Lung microvascular endothelial cell (primary cell): ENCODE results near the gene MCF2L. TPM values are rescaled to one million over a fixed set of nuclear protein-coding genes. Genes with fewer than 3 reads are reported as not detected.
"Not testable (repeated sequence)": the region's sequence is repeated elsewhere in the genome, so short reads cannot be mapped to it uniquely, and the experiment has no call there.

Source experiments
- DNase-seq, 2 donors: peaks; one replicate each; pipeline versions ENCODE4 v3.0.0 to v3.0.0-alpha.2; 2010; ENCODE audit warnings: low read depth in 2 of 2
- total RNA-seq: library from RNA; depleted of rRNA; stranded (reverse); fragments of >200 nt; gene quantifications from 2 replicates; pipeline ENCODE4 v1.2.1, GENCODE V29; 2014

The MCF2L gene
- total RNA-seq, 1 donor from 2014 or later = 10.9 TPM

DNA sequence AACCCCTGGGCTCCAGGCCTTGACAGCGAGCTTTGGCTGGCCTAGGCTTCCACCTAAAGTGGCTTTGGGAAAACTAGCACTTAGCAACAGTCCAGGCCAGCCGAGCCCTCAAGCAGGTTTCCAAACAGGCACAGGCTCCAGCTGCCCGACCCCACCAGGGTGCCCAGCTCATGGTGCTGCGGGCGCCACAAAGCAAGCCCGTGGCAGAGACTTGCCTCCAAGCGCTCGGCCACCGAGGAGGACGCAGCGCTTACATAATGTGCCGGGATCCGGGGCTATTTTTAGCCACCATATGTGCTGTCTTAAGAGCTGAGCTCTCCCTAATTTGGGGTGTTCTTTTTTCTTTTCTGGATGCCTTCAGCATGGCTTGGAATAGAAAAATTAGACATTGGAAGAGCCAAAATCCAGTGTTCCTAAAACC lies 80.5 kb downstream of the MCF2L start:
- DNase-seq = no peak

DNA sequence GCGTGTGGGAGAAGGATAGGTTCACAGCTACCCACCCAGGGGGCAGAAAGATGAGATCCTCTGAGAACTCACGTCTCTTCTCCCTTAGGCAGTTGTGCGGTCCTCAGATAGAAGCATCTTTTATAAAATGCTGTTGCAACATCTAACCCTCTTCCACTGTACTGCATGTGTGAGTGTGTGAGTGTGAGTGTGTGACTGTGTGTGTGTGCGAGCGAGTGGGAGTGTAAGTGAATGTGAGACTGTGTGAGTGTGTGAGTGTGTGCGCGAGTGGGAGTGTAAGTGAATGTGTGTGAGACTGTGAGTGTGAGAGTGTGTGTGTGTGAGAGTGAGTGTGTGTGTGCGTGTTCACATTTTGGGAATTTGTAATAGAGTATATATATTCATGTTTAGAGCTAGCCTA lies 81.0 kb downstream of the MCF2L start:
- DNase-seq = no peak

DNA sequence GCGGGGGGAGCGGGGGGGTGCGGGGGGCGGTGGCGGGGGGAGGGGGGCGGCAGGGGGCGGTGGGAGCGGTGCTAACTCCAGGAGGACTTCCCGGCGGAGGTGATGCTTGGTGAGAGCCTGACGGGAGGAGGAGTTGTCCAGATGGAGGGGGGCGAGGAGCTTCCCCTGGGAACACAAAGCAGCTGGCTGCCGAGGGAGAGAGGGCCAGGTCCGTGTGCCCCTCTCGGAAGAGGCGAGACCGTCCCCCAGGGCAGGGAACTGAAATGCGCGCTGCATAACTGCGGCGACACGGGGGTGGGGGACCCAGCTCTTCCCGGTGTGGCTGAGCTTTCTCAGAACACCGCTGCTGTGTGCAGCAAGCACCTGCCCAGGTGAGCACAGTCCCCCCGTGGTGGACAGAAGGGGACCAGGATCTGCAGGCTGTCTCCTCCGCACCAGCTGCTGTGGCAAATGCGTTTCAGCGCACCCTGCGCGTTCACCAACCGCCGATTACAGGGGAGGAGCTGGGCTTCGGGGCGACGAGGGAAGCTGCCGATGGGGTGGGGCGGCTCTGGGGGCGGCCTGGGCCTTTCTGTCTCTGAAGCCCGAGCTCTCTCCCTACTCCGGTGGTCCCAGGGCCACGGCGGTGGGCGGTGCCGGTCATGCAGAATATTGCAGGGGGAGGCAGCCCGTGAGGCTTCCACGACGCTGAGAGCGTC lies 81.9 kb downstream of the MCF2L start:
- no peak for DNase-seq

DNA sequence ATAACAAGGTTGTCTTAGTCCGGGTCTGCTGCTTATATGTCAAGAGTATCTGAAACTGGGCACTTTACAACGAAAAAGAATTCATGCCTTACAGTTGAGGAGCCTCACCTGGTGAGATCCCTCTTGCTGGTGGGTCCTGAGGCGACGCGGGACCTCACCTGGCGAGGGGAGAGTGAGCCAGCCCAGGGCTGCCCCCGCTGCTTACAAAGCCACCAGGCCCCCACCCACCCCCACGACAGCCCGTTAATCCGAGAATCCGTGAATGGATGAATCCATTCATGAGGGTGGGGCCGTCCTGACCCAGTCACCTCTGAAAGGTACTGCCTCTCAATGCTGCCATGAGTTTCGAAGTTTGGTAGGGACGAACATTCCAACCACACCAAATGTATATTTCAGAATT lies 82.6 kb downstream of the MCF2L start:
- DNase-seq = no peak

DNA sequence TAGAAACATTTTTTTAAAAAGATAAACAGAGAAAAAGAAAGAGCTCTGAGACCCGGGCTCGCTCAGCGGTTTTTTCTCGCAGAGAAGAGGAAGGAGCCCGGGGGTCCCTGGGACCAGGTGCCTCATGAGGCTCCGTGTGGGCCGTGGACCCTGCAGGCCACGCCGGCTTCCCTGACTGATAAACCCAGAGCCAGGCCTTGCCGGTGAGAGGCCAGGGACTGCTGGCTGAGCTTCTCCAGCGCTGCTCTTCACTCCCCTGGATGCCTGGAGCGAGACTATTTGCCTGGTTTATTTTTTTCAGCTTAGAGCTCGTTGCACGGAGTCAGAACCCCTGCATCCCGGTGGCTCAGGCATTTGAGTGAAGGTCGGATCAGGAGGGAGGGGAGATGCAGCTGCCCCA lies 83.2 kb downstream of the MCF2L start:
- no peak for DNase-seq

DNA sequence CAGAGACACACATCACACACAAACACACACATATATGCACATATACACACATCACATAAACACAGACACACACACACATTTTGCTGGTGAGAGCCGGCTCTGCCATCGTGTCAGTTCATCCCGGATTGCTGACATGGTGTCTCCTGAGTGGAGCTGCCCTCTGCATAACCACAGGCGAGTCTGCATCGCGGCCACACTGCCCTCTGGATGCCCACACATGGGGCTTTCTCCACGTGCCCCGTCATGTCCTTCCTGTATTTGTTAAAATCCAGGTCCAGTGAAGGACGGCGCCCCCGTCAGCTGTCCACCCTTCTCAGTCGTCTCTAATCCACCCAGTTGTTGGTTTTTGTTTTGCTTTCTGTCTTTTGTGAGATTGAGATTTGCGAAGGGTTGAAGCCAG lies 84.0 kb downstream of the MCF2L start:
- no peak for DNase-seq

DNA sequence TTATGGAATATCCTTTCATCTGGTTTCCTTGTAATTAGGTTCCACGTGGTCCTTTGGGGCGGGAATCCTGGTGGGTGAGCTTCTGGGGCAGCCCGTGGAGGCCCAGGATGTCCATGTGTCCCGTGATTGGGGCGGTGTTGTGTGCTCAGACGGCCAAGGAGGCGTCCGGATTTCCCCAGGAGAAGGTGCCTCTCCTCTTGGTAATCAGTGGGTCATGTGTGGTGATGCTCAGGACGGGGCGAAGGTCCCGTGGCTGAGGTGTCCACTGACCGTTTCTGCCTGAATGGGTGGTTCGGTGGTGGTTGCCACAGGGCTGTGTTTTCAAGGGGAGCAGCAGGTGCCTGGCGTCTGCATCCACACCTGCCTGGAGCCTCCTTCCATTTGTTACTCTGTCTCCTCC lies 84.4 kb downstream of the MCF2L start:
- no peak for DNase-seq

DNA sequence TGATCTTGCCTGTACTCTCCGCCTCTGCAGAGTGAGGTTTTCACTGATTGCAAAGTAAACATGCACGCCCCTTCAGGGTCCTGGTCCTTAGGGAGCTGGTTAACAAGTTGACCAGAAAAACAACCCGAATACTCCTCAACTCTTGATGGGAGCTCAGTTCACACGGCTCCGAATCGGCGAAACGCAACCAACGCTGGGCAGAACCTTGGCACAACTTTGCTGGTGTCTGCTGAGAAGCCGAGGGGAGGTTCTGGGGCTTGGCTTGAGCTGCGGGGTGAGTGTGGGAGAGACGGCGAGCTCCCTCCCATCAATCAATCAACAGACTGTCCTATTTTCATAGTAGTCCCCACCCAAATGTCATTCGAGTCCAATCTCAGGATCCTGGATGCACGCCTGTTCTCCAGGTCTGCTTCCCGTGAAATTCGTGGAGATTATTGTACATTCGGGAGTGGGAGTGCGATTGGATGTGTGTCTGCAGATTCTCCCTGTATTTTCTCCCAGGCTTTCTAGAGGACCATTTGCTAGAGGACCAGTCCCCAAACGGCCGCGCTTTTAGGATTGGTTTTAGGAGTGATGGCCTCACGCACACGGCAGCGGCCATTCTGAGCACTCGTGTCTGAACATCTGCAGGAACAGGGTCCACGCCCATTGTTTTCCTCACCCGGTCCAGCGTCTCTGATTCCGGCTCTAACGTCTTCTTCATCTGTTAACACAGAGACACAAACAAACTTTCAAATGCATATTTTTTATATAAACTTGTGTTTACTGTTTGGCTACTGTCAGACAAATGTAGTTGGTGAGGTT lies 85.0 kb downstream of the MCF2L start:
- DNase-seq = no peak

DNA sequence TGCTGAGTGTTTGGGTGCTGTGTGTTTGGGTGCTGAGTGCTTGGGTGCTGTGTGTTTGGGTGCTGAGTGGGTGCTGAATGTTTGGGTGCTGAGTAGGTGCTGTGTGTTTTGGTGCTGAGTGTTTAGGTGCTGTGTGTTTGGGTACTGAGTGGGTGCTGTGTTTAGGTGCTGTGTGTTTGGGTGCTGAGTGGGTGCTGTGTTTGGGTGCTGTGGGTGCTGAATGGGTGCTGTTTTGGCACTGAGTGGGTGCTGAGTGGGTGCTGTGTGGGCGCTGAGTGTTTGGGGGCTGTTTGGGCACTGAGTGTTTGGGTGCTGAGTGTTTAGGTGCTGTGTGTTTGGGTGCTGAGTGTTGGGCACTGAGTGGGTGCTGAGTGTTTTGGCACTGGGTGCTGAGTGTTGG lies 88.1 kb downstream of the MCF2L start:
- DNase-seq = no peak

DNA sequence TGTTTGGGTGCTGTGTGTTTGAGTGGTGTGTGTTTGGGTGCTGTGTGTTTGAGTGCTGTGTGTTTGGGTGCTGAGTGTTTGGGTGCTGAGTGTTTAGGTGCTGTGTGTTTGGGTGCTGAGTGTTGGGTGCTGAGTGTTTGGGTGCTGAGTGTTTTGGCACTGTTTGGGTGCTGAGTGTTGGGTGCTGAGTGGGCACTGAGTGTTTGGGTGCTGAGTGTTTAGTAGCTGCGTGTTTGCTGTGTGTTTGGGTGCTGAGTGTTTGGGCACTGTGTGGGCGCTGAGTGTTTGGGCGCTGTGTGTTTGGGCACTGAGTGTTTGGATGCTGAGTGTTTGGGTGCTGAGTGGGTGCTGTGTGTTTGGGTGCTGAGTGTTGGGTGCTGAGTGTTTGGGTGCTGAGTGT lies 88.5 kb downstream of the MCF2L start:
- not testable (repeated sequence) for DNase-seq

DNA sequence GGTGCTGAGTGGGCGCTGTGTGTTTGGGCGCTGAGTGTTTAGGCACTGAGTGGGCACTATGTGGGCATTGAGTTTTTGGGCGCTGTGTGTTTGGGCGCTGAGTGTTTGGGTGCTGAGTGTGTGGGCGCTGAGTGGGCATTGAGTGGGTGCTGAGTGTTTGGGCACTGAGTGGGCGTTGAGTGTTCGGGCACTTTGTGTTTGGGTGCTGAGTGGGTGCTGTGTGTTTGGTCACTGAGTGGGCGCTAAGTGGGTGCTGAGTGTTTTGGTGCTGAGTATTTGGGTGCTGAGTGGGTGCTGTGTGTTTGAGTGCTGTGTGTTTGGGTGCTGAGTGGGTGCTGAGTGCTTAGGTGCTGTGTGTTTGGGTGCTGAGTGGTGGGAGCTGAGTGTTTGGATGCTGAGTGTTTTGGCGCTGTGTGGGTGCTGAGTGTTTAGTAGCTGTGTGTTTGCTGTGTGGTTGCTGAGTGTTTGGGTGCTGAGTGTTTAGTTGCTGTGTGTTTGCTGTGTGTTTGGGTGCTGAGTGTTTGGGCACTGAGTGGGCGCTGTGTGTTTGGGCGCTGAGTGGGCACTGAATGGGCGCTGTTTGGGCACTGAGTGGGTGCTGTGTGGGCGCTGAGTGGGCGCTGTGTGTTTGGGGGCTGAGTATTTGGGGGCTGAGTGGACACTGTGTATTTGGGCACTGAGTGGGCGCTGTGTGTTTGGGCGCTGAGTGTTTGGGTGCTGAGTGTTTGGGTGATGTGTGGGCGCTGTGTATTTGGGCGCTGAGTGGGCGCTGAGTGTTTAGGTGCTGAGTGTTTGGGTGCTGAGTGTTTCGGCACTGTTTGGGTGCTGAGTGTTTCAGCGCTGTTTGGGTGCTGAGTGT lies 89.3 kb downstream of the MCF2L start:
- DNase-seq = no peak

DNA sequence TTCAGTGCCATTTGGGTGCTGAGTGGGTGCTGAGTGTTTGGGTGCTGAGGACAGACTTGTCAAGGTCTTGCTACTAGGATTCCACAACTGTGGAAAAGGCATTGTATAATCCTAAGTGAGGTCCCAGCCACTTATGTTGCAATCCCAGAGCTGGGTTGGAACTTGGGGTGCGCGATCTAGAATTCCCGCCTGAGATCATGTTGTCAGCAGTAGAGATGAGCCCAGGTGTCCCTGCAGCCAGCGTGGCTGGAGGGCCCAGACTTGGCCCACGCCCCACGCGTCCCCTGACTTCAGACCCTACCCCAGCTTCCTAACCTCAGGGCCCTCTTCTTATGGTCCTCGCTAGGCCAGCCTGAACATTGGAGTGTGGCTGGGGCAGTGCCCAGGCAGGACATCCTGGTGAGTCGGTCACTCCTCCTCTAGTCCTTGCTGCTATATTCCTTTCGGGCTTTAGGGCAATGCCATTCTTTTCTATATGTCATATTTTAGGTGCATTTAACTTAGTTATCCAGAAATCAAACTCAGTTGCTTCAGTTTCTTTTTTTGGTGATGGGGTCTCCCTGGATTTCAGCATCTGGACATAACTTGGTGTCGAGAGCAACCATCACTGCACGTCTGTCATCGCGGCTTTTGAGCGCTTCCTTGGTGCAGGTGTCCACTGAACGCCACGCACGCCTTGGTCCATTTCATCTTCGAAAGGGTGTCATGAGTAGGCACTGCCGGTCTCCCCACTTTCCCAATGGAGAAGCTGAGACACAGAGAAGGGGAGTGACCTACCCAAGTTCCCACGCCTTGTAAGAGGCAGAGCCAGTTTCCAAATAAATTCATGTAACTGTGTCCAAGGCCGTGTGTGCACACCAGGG lies 90.2 kb downstream of the MCF2L start:
- DNase-seq = no peak

DNA sequence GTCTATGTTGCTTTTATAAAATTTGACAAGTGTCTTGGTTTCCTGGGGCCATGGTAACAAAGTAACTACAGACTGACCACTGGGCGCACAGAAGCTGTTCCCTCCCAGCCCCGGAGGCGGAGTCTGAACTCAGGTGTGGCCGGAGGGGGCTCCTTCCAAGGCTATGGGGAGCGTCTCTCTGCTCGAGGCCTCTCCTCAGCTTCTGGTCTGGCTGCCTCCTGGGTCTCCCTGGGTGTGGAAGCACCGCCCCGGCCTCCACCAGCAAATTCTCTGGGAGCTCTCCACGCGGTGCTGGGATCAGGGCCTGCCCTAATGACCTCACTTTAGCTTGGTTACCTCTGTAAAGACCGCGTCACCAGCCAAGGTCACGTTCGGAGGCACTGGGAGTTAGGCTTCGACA lies 90.9 kb downstream of the MCF2L start:
- no peak for DNase-seq

DNA sequence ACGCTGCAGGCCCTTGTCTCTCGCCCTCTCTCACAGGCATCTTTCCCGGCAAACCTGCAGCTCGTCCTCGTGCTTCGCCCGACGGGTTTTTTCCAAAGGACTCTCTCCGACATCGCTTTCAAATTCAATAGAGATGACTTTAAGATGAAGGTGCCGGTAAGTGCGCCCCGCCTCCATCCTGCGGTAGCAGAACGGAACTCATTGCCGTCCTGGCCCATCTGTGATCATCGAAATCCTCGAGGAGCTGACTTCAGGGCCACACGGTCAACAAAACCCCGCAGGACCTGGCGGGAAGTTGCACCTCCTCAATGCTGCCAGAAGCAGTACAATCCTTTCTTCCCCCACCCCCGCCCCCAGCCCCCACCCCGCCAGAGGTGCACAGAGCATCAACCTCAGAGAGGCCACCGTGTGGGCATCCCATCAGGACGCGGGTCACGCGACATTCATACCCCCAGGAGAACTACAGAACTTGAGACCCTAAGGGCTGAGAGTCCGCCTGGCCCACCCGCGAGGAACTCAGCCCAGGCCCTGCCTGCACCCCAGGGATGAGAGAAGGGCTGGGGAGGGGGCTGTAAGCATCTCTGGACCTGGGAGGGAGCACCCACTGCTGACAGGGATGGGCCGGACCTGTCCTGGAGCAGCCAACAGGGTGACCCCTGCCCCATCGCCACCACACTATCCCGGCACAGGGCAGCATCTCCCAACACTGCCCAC lies 91.7 kb downstream of the MCF2L start:
- DNase-seq = no peak

DNA sequence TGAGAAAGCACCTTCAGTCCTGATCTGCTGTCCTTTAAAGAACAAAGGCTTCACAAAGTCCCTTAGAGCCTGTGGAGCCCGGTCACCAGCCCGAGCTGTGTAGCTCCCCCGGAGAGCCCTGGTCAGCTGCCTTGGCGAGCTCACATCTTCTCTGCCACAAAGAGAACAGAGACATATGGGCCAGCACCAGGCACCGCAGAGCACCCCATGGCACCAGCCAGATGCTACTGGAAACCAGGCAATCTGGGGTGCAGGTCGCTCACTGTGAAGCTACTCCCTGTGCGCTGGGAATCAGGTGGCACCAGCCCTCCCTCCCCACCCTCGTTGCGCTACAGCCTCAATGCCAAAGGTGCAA lies 92.2 kb downstream of the MCF2L start:
- no peak for DNase-seq

DNA sequence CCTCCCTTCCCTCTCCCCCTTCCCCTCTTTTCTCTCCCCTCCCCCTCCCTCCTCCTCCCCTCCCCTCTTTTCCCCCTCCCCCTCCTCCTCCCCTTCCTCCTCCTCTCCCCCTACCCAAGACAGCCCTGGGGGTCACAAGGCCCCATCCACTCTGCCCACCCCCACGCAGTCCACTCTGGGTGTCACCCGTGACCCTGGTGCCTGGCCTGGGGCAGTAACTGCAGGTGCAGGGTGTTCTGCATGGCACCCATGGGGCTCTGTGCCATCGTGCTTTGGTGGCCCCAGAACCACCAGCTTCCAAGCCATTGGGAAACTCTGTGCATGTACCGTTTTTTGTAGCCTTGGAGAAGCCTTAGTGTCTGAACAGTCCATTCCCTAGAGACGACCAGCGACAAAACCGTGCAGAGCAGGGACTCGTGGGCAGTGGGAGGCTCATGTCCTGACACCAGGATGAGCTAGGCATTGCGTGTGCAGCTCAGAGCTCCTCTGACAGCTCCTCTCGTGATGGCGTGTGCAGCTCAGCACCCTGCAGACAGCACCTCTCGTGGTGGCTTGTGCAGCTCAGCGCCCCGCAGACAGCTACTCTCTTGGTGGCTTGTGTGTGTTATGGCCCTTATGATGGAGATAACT lies 92.9 kb downstream of the MCF2L start:
- no peak for DNase-seq

DNA sequence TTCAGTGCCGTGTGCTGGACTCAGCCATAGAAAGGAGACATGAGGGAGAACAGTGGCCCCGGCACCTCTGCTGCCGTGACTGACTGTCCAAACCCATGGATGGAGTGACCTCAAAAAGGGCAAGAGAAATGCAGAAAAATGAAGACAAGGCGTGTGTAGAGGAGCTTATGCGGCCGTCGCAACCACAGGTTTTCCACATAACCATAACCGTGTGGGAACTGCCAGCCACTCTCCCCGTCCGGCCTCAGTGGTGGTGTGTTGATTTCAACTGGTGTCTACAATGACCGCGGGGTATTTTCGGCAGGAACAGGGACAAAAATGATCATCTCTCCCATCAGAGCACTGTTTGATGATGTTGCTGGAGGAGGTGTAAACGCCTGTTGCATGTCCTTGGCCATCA lies 93.7 kb downstream of the MCF2L start:
- DNase-seq = no peak

DNA sequence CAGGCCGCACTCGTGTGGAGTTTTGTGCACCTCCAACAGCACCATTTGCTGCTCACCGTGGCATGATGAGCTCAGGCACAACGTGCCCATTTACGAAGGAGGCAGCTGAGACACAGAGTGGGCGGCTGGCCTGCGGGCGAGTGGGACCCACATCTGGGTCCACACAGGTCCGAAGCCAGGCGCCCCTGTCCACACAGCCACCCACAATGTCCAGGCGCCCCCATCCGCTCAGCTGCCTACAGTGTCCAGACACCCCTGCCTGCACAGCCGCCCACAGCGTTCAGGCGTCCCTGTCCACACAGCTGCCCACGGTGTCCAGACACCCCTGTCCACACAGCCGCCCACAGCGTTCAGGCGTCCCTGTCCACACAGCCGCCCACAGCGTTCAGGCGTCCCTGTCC lies 94.1 kb downstream of the MCF2L start:
- DNase-seq = no peak

DNA sequence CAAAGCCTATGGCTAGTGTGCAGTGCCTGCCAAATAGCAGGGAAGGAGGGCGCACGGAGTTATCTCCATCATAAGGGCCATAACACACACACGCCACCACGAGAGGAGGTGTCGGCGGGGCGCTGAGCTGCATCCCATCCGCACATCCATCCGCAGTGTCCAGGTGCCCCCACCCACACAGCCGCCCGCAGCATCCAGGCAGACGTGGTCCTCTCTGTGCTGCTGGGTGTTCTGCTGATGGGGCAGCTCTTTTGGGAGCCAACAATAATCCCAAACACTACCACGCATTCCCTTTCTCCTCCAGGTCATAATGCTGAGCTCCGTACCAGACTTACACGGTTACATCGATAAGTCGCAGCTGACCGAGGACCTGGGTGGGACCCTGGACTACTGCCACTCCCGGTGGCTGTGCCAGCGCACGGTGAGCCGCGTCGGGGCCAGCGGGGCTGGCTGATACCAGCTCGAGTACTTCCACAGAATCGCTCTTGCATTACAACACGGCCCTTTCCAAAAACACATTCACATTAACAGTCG lies 95.1 kb downstream of the MCF2L start:
- no peak for DNase-seq
